ENCODE data around the gene ANGPTL4. TPM values are rescaled to one million over a fixed set of nuclear protein-coding genes. Genes with fewer than 3 reads are reported as not detected.

The ANGPTL4 gene
- total and polyA plus RNA-seq, 9 of the 15 experiments (the other 6 are each of a cell fraction or from before 2014, with no cell fraction given), result 0.05 to 0.77 (median 0.22) TPM; not detected in 4

DNA sequence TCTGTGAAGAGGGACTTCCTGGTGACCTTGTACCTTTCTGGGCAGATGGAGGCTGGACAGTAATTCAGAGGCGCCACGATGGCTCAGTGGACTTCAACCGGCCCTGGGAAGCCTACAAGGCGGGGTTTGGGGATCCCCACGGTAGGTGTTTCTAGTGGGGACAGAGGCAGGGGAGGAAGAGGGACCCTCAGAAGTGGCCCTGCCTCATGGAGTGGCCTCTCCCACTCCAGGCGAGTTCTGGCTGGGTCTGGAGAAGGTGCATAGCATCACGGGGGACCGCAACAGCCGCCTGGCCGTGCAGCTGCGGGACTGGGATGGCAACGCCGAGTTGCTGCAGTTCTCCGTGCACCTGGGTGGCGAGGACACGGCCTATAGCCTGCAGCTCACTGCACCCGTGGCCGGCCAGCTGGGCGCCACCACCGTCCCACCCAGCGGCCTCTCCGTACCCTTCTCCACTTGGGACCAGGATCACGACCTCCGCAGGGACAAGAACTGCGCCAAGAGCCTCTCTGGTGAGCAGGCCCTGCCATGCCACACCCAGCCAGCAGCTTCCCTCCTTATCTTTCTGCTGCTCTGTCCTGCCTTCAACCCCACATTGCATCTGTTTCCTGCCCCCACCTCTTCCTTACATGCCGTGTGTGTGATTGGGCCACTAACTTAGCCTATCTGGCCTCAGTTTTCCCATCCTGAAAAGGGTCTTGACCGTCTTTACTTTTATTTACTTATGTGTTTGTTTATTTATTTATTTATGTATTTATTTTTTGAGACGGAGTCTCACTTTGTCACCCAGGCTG is 7.3 kb downstream of the ANGPTL4 start (continued):
- TF ChIP-seq, protein P1, sequence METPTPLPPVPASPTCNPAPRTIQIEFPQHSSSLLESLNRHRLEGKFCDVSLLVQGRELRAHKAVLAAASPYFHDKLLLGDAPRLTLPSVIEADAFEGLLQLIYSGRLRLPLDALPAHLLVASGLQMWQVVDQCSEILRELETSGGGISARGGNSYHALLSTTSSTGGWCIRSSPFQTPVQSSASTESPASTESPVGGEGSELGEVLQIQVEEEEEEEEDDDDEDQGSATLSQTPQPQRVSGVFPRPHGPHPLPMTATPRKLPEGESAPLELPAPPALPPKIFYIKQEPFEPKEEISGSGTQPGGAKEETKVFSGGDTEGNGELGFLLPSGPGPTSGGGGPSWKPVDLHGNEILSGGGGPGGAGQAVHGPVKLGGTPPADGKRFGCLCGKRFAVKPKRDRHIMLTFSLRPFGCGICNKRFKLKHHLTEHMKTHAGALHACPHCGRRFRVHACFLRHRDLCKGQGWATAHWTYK (CRISPR knock-in tag; IDR thresholded peaks at IDR 0.05), result 0 out of 2 replicates have a peak, but pooled peaks have one; percentile 19
- TF ChIP-seq ETV1 (tag; conservative IDR thresholded peaks at IDR 0.05; ENCODE audit: low read depth), result peak; percentile 81
- TF ChIP-seq, protein P2, sequence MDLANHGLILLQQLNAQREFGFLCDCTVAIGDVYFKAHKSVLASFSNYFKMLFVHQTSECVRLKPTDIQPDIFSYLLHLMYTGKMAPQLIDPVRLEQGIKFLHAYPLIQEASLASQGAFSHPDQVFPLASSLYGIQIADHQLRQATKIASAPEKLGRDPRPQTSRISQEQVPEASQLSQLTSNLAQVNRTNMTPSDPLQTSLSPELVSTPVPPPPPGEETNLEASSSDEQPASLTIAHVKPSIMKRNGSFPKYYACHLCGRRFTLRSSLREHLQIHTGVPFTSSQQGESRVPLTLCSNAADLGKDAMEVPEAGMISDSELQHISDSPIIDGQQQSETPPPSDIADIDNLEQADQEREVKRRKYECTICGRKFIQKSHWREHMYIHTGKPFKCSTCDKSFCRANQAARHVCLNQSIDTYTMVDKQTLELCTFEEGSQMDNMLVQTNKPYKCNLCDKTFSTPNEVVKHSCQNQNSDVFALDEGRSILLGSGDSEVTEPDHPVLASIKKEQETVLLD (IDR thresholded peaks at IDR 0.05), result peak; percentile 57; the same call in 1 of the 2 replicates
- 0 out of 2 replicates have a peak, but pooled peaks have one; percentile 40 for TF ChIP-seq CC2D1A (IDR thresholded peaks at IDR 0.05)
- no peak for TF ChIP-seq FIP1L1 (IDR thresholded peaks at IDR 0.05; ENCODE audit: low read depth, low read length, poor library complexity, severe bottlenecking)
- peak; percentile 23; the same call in 1 of the 2 replicates for TF ChIP-seq HLTF (IDR thresholded peaks at IDR 0.05)
- peak; percentile 24; the same call in 1 of the 2 replicates for TF ChIP-seq TRIM28 (IDR thresholded peaks at IDR 0.05)
- no peak for TF ChIP-seq PPARD (CRISPR knock-in tag; IDR thresholded peaks at IDR 0.05)
- TF ChIP-seq, protein P3, sequence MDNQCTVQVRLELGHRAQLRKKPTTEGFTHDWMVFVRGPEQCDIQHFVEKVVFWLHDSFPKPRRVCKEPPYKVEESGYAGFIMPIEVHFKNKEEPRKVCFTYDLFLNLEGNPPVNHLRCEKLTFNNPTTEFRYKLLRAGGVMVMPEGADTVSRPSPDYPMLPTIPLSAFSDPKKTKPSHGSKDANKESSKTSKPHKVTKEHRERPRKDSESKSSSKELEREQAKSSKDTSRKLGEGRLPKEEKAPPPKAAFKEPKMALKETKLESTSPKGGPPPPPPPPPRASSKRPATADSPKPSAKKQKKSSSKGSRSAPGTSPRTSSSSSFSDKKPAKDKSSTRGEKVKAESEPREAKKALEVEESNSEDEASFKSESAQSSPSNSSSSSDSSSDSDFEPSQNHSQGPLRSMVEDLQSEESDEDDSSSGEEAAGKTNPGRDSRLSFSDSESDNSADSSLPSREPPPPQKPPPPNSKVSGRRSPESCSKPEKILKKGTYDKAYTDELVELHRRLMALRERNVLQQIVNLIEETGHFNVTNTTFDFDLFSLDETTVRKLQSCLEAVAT (IDR thresholded peaks at IDR 0.05), result peak in 1 of 2 experiments; percentile 54; a peak in 2 of 4 replicates
- TF ChIP-seq SAFB (IDR thresholded peaks at IDR 0.05; ENCODE audit: borderline replicate concordance, low read depth, low read length), result peak; percentile 35; the same call in 1 of the 2 replicates
- no peak for TF ChIP-seq ZSCAN29 (IDR thresholded peaks at IDR 0.05)
- peak; percentile 53; the same call in 1 of the 2 replicates for TF ChIP-seq PHF8 (IDR thresholded peaks at IDR 0.05; ENCODE audit: borderline replicate concordance, low read length)
- TF ChIP-seq ZBED1 (IDR thresholded peaks at IDR 0.05), result 0 out of 2 replicates have a peak, but pooled peaks have one; percentile 61
- peak; percentile 39; the same call in 1 of the 2 replicates for TF ChIP-seq RB1 (IDR thresholded peaks at IDR 0.05; ENCODE audit: low read depth)
- no peak for TF ChIP-seq ZNF121 (CRISPR knock-in tag; conservative IDR thresholded peaks at IDR 0.05)
- TF ChIP-seq HDAC2 (IDR thresholded peaks at IDR 0.05), result peak; percentile 87
- TF ChIP-seq SIN3A (IDR thresholded peaks at IDR 0.05; ENCODE audit: borderline replicate concordance in 2 of 2, control insufficient read depth in 1 of 2, low read depth in 2 of 2, low read length in 2 of 2), result peak in 1 of 2 experiments; percentile 44; a peak in 1 of 4 replicates
